Measurements from ENCODE around the gene IRF2BP1. TPM values are rescaled to one million over a fixed set of nuclear protein-coding genes. Genes with fewer than 3 reads are reported as not detected.

The IRF2BP1 gene
- total and polyA plus RNA-seq, 2 donors: 18.2 to 30.2 TPM

DNA sequence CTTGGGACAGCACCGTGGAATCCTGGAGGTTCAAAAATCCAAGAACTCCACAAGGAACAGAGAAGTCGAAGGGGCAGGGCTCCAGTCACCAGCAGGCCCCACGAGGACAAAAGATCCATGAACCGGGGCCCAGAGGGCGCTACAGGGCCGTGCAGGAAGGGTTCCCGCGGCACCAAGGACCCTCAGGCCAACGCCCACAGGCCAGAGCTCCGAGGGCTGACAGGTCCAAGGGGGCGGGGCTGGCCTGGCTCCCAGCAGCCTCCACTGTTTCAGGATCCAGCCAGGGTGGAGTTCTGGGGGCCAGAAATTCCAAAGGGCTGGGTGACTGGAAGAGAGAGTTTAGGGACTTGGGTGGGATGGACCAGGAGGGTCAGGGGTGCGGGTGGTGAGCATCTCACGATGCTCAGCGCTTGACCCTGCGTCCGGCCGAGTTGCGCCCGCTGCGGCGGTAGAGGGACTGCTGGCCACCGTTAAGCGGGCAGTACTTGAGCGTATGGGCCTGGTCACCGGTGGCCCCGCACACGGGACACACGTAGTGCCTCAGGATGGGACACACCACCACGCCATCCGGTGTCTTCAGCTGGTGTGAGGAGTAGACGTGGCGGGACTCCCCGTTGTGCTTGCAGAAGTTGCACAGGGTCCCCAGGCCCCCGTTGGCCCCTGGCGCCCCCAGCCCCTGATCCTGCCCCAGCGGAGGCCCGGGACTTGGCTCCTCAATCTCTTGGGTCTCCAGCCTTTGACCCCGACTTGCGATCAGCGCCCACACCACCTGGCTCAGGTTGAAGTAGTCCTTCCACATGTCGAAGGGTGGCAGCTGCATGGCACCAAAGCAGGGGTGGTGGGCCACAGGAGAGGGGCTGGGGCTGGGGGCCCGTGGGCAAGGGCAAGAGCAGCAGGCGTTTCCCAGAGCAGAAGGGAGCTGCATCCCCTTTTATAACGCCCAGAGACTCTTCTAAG is 28.2 kb upstream of the IRF2BP1 start, which contains the start of gene NANOS2:
NANOS2 (minus strand) TSS at position 905 of the 957 bp plus-strand sequence; CDS start at position 820, 85 bp downstream.
- 59% methylated on average over 44 of the region's 44 CpGs for WGBS
- DNase-seq (ENCODE audit: extremely low spot score): no peak
- Histone ChIP-seq H3K4me3 (ENCODE audit: low read depth, low read length) (no peak within 1 kb of the TSS), H3K4me1 (ENCODE audit: insufficient read depth) (no peaks in the 10 kb centered on the region), H3K27ac (ENCODE audit: low read depth) (no peak within 1 kb of the TSS), H3K36me3 (ENCODE audit: insufficient read depth) (no peaks in the 10 kb centered on the region)

DNA sequence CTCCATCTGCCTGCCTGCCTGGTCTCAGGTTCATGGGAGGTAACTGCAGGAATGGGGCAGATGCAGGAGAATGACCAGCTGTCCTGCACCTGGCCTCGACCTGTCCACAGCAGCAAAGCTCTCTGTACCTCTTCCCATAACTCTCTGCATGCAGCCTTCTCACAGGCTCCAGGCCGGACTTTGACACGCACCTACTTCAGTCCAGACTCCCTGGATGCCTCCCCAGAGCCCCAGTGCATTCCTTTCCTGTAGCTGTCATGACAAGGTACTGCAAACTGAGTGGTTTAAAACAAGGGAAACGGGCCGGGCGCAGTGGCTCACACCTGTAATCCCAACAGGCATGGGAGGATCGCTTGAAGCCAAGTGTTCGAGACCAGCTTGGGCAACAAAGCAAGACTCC is 25.4 kb upstream of the IRF2BP1 start:
- H3K27ac ChIP-seq (ENCODE audit: low read depth): no peak overlapping the region
- WGBS: 63% methylated on average over 8 of the region's 8 CpGs
- no peaks in the 10 kb centered on the region for H3K36me3 ChIP-seq (ENCODE audit: insufficient read depth)
- H3K4me1 ChIP-seq (ENCODE audit: insufficient read depth): no peaks in the 10 kb centered on the region
- DNase-seq (ENCODE audit: extremely low spot score): no peak
- no peak overlapping the region for H3K4me3 ChIP-seq (ENCODE audit: low read depth, low read length)

DNA sequence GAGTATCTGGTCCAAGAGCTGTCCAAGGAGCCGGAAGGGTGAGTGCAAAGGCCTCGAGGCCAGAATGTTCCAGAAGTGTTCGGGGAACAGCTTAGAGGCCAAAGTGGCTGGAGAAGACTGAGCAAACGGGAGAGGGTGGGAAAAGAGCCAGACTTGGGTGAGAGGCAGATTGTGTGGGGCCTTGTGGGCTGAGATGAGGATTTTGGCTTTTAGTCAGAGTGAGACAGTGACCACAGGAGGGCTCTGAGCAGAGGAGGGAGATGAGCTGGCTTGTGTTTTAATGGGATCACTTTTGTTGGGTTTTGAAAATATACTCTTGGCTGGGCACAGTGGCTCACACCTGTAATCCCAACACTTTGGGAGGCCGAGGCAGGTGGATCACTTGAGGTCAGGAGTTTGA is 23.0 kb upstream of the IRF2BP1 start:
- 70% methylated on average over 5 of the region's 5 CpGs for WGBS
- Histone ChIP-seq H3K27ac (ENCODE audit: low read depth) (no peak overlapping the region), H3K4me3 (ENCODE audit: low read depth, low read length) (no peak overlapping the region), H3K36me3 (ENCODE audit: insufficient read depth) (no peaks in the 10 kb centered on the region), H3K4me1 (ENCODE audit: insufficient read depth) (no peaks in the 10 kb centered on the region)
- DNase-seq (ENCODE audit: extremely low spot score): no peak

DNA sequence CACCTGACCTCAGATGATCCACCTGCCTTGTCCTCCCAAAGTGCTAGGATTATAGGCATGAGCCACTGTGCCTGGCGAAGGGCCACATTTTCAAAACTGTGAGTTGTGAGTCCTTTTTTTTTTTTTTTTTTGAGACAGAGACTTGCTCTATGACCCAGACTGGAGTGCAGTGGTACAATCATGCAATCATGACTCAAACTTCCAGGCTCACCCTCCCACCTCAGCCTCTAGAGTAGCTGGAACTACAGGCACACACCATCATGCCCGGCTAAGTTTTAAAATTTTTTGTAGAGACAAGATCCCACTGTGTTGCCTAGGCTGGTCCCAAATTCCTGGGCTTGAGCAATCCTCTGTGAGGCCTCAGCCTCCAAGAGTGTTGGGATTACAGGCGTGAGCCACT is 20.3 kb upstream of the IRF2BP1 start:
- peaks cover 2% of the 10 kb centered on the region for H3K4me1 ChIP-seq (ENCODE audit: insufficient read depth)
- 86% methylated on average over 3 of the region's 3 CpGs for WGBS
- no peak overlapping the region for H3K27ac ChIP-seq (ENCODE audit: low read depth)
- DNase-seq (ENCODE audit: extremely low spot score): no peak
- H3K4me3 ChIP-seq (ENCODE audit: low read depth, low read length): no peak overlapping the region
- H3K36me3 ChIP-seq (ENCODE audit: insufficient read depth): no peaks in the 10 kb centered on the region

- DNase-seq (ENCODE audit: extremely low spot score): no peak
- Histone ChIP-seq H3K27ac (ENCODE audit: low read depth) (no peak overlapping the region), H3K4me3 (ENCODE audit: low read depth, low read length) (no peak overlapping the region), H3K36me3 (ENCODE audit: insufficient read depth) (no peaks in the 10 kb centered on the region), H3K4me1 (ENCODE audit: insufficient read depth) (peaks cover 3% of the 10 kb centered on the region)
- 80% methylated on average over 10 of the region's 10 CpGs for WGBS
Observed at GRCh38 chr19:45905011-45905410, 19.1 kb upstream of the IRF2BP1 start.

GRCh38 chr19:45902651-45903625 is 17.0 kb upstream of the IRF2BP1 start:
- Histone ChIP-seq H3K27ac (ENCODE audit: low read depth) (no peak overlapping the region), H3K4me3 (ENCODE audit: low read depth, low read length) (peak overlapping the region; percentile 88), H3K4me1 (ENCODE audit: insufficient read depth) (peaks cover 3% of the 10 kb centered on the region), H3K36me3 (ENCODE audit: insufficient read depth) (no peaks in the 10 kb centered on the region)
- WGBS: under 1% methylated on average over 72 of the region's 73 CpGs
- DNase-seq (ENCODE audit: extremely low spot score): peak; percentile 90

DNA sequence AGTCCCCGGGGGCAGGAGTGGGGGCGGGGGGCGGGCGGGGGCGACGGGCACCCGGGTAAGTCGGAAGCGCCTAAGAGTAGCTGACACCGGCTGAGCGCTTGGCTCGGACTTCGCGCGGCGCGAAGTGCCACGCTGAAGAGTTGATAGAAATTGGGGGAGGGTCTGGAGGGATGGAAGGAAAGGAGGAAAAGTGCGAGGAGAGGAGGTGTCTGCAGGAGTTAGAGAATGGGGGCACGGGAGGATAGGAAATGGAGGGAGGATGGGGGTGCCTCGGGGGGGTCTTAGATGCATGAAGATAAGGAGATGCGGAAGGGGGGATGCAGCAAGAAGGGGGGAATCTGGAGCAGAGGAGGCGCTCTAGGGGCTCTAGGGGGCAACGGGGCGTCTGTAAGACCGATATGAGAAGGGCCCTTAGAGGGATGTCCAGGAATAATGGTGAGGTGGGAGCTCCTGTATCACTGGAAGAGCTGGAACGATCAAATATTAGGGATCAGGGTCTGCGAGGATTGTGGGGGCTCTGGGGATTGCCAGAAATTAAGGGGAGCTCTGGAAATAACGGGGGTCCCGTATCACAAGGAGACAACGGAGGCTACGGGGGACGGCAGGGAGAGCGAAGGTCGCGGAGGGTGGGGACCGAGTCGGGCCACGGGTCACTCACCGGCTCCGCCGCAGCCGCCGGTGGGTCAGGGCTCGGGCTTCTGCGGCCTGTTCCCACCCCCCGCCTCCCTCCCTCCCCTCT is 16.1 kb upstream of the IRF2BP1 start, which contains the start of gene MYPOP:
MYPOP (minus strand) TSS at position 702 of the 739 bp plus-strand sequence. CDS start 840 bp downstream, outside the sequence.
- no peak for DNase-seq (ENCODE audit: extremely low spot score)
- Histone ChIP-seq H3K4me3 (ENCODE audit: low read depth, low read length) (peak within 1 kb of the TSS; percentile 88), H3K36me3 (ENCODE audit: insufficient read depth) (no peaks in the 10 kb centered on the region), H3K4me1 (ENCODE audit: insufficient read depth) (peaks cover 3% of the 10 kb centered on the region), H3K27ac (ENCODE audit: low read depth) (peak within 1 kb of the TSS; percentile 53)
- under 1% methylated on average over 46 of the region's 47 CpGs for WGBS

DNA sequence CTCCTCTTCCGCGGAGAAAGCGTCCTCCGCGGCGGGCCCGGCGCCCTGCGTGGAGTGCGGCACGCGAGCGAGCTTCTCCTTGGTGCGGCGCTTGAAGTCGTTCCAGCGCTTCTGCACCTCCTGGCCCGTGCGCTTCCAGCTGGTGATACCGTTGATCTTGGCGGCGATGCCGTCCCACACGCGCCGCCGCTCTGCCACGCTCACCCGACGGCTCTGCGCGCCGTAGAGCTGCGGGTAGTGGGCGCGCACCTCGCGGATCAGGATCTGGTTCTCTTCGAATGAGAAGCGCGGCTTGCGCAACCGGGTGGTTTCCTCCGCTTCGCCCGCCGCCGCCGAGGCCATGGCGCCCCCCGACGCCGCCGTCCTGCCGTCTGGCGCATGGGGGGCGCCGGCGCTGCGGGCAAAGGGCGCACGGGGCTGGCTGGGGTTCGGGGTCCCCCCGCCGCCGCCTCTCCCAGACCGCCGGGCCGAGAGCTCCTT is 15.5 kb upstream of the IRF2BP1 start:
- 7% methylated on average over 69 of the region's 69 CpGs for WGBS
- H3K27ac ChIP-seq (ENCODE audit: low read depth): no peak overlapping the region

DNA sequence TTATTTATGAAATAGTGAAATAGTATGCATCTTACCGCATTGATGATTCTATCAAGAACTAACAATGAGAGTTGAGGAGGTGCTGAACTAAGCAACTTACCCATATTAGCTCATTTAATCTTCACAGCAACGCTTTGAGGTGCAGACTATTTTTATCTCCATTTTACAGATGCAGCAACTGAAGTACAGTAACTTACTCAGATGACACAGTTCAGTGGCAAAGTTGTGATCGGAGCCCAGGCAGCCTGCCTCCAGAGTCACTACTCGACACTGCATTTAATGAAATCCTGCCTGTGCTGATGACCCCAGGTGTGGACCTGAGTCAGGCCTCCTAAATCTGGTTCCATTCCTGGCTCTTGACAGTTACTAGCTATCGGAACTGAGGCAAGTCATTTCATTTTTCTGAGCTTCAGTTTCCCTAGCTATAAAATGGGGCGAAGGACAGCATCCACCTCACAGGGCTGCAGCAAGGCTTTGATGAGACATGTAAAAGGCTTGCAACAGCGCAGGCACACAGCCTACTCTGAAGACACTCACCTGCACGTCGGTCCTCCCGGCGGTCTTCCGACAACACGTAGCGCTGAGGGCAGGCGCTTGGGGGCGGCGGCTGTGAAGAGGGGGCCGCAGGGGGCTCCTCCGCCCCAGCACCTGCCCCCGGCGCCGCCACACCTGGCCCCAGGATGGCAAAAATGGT is 14.9 kb upstream of the IRF2BP1 start:
- Histone ChIP-seq H3K36me3 (ENCODE audit: insufficient read depth) (no peaks in the 10 kb centered on the region), H3K27ac (ENCODE audit: low read depth) (no peak overlapping the region), H3K4me1 (ENCODE audit: insufficient read depth) (peaks cover 3% of the 10 kb centered on the region), H3K4me3 (ENCODE audit: low read depth, low read length) (peak overlapping the region; percentile 88)
- WGBS: 60% methylated on average over 22 of the region's 22 CpGs
- DNase-seq (ENCODE audit: extremely low spot score): no peak

More for the DNA sequence above, 15.5 kb upstream of the IRF2BP1 start:
- H3K4me1 ChIP-seq (ENCODE audit: insufficient read depth): peaks cover 3% of the 10 kb centered on the region
- DNase-seq (ENCODE audit: extremely low spot score): no peak
- H3K36me3 ChIP-seq (ENCODE audit: insufficient read depth): no peaks in the 10 kb centered on the region
- H3K4me3 ChIP-seq (ENCODE audit: low read depth, low read length): peak overlapping the region; percentile 88

- no peak overlapping the region for H3K4me3 ChIP-seq (ENCODE audit: low read depth, low read length)
- WGBS: 97% methylated on average over 4 of the region's 4 CpGs
- no peaks in the 10 kb centered on the region for H3K36me3 ChIP-seq (ENCODE audit: insufficient read depth)
- no peak for DNase-seq (ENCODE audit: extremely low spot score)
- peaks cover 3% of the 10 kb centered on the region for H3K4me1 ChIP-seq (ENCODE audit: insufficient read depth)
- no peak overlapping the region for H3K27ac ChIP-seq (ENCODE audit: low read depth)
Observed at GRCh38 chr19:45899919-45900589, 14.1 kb upstream of the IRF2BP1 start.

- H3K36me3 ChIP-seq (ENCODE audit: insufficient read depth): no peaks in the 10 kb centered on the region
- 86% methylated on average over 7 of the region's 7 CpGs for WGBS
- no peak for DNase-seq (ENCODE audit: extremely low spot score)
Observed at GRCh38 chr19:45899253-45899652, 13.3 kb upstream of the IRF2BP1 start.

GRCh38 chr19:45897261-45897812 is 11.4 kb upstream of the IRF2BP1 start:
- WGBS: 92% methylated on average over 8 of the region's 8 CpGs
- H3K4me1 ChIP-seq (ENCODE audit: insufficient read depth): peaks cover 3% of the 10 kb centered on the region
- H3K36me3 ChIP-seq (ENCODE audit: insufficient read depth): no peaks in the 10 kb centered on the region
- no peak overlapping the region for H3K4me3 ChIP-seq (ENCODE audit: low read depth, low read length)
- DNase-seq (ENCODE audit: extremely low spot score): no peak
- no peak overlapping the region for H3K27ac ChIP-seq (ENCODE audit: low read depth)

More at GRCh38 chr19:45899253-45899652, 13.3 kb upstream of the IRF2BP1 start:
- Histone ChIP-seq H3K27ac (ENCODE audit: low read depth) (no peak overlapping the region), H3K4me1 (ENCODE audit: insufficient read depth) (peaks cover 3% of the 10 kb centered on the region), H3K4me3 (ENCODE audit: low read depth, low read length) (no peak overlapping the region)

Measured in urinary bladder (tissue), 4 donors.